H1 (cell line): ENCODE data around the gene NUP85.

Source experiments
- CHD1 ChIP-seq: IDR thresholded peaks from 2 replicates; pipeline ENCODE4 v1.6.1; 2012; ENCODE audit warnings: low read depth, low read length, improper control_type of control experiment
- POLR2A ChIP-seq, 2 experiments: IDR thresholded peaks; 1 replicate in 1 of 2; 2 replicates in 1 of 2; pipeline ENCODE4 v1.6.1; 2011; ENCODE audit warnings: low read depth in 2 of 2, low read length in 2 of 2, mild to moderate bottlenecking in 2 of 2; ENCODE audit errors: control extremely low read depth in 1 of 2
- POLR2AphosphoS5 ChIP-seq: IDR thresholded peaks from 2 replicates; pipeline ENCODE4 v1.6.1; 2011; ENCODE audit warnings: low read depth, low read length
- RBBP5 ChIP-seq: IDR thresholded peaks from 2 replicates; pipeline ENCODE4 v1.7.1; 2012; ENCODE audit warnings: low read depth, mild to moderate bottlenecking, inconsistent platforms, low read length, moderate library complexity, borderline replicate concordance
- TF ChIP-seq, protein P1 (sequence below), 3 experiments: IDR thresholded peaks; 1 replicate in 2 of 3; 2 replicates in 1 of 3; pipeline versions ENCODE4 v1.5.1 to v1.6.1; 2011; ENCODE audit warnings: low read length in 3 of 3, mild to moderate bottlenecking in 3 of 3, inconsistent platforms in 2 of 3, low read depth in 1 of 3, moderate library complexity in 1 of 3; ENCODE audit not compliant: insufficient read depth in 1 of 3; ENCODE audit errors: control extremely low read depth in 1 of 3
- TF ChIP-seq, protein P2 (sequence below): IDR thresholded peaks from 2 replicates; pipeline ENCODE4 v1.6.1; 2012; ENCODE audit warnings: inconsistent platforms
- TF ChIP-seq, protein P3 (sequence below): IDR thresholded peaks from 2 replicates; pipeline ENCODE4 v1.6.1; 2011; ENCODE audit warnings: low read length, improper control_type of control experiment

DNA sequence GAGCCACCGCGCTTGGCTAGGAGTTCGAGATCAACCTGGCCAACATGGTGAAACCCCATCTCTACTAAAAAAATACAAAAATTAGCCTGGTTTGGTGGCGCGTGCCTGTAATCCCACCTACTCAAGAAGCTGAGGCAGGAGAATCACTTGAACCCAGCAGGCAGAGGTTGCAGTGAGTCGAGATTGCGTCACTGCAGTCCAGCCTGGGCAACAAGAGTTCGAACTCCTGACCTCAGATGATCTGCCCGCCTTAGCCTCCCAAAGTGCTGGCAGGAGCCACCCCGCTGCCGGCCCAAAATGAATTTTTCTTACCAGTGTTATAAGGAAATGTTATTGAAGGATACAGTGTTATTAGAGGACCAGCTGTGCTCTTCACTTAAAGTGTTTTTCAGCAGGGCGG, 2.3 kb downstream of the NUP85 start:
- TF ChIP-seq, protein P1, sequence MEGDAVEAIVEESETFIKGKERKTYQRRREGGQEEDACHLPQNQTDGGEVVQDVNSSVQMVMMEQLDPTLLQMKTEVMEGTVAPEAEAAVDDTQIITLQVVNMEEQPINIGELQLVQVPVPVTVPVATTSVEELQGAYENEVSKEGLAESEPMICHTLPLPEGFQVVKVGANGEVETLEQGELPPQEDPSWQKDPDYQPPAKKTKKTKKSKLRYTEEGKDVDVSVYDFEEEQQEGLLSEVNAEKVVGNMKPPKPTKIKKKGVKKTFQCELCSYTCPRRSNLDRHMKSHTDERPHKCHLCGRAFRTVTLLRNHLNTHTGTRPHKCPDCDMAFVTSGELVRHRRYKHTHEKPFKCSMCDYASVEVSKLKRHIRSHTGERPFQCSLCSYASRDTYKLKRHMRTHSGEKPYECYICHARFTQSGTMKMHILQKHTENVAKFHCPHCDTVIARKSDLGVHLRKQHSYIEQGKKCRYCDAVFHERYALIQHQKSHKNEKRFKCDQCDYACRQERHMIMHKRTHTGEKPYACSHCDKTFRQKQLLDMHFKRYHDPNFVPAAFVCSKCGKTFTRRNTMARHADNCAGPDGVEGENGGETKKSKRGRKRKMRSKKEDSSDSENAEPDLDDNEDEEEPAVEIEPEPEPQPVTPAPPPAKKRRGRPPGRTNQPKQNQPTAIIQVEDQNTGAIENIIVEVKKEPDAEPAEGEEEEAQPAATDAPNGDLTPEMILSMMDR (IDR thresholded peaks at IDR 0.05; ENCODE audit: control extremely low read depth in 1 of 3, insufficient read depth in 1 of 3, low read depth in 1 of 3, low read length in 3 of 3) = no peak
- TF ChIP-seq, protein P2, sequence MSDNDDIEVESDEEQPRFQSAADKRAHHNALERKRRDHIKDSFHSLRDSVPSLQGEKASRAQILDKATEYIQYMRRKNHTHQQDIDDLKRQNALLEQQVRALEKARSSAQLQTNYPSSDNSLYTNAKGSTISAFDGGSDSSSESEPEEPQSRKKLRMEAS = no peak
- TF ChIP-seq, protein P3, sequence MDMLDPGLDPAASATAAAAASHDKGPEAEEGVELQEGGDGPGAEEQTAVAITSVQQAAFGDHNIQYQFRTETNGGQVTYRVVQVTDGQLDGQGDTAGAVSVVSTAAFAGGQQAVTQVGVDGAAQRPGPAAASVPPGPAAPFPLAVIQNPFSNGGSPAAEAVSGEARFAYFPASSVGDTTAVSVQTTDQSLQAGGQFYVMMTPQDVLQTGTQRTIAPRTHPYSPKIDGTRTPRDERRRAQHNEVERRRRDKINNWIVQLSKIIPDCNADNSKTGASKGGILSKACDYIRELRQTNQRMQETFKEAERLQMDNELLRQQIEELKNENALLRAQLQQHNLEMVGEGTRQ = no peak
- no peak for TF ChIP-seq POLR2AphosphoS5
- no peak for TF ChIP-seq POLR2A (IDR thresholded peaks at IDR 0.05; ENCODE audit: control extremely low read depth in 1 of 2, low read depth in 2 of 2, low read length in 2 of 2)
- TF ChIP-seq CHD1 = no peak
- no peak for TF ChIP-seq RBBP5
